Osteoblast (primary cell): ENCODE results near the gene TSSC4. TPM values are rescaled to one million over a fixed set of nuclear protein-coding genes. Genes with fewer than 3 reads are reported as not detected.

ENCODE experiments used
- DNase-seq: peaks from one replicate; pipeline ENCODE4 v3.0.0; 2011; ENCODE audit warnings: low spot score, mixed read lengths; ENCODE audit not compliant: insufficient read length; ENCODE audit errors: missing footprints
- H2AFZ ChIP-seq: 2 replicates; pipeline ENCODE4 v1.6.0; 2011; ENCODE audit warnings: mild to moderate bottlenecking, low read length
- H3K27ac ChIP-seq: 2 replicates; pipeline ENCODE4 v1.5.1; 2011; ENCODE audit warnings: mild to moderate bottlenecking, low read depth, low read length, moderate library complexity
- H3K27me3 ChIP-seq: 2 replicates; pipeline ENCODE4 v1.6.0; 2012; ENCODE audit warnings: mild to moderate bottlenecking, control low read depth, inconsistent platforms, low read length, moderate library complexity; ENCODE audit not compliant: insufficient read depth
- H3K36me3 ChIP-seq: 2 replicates; pipeline ENCODE4 v1.5.1; 2011; ENCODE audit warnings: mild to moderate bottlenecking, low read length, control low read depth, moderate library complexity; ENCODE audit not compliant: insufficient read depth
- H3K4me1 ChIP-seq: 2 replicates; pipeline ENCODE4 v1.5.1; 2011; ENCODE audit warnings: mild to moderate bottlenecking, low read length, control low read depth, moderate library complexity; ENCODE audit not compliant: insufficient read depth
- H3K4me2 ChIP-seq: 2 replicates; pipeline ENCODE4 v1.6.0; 2011; ENCODE audit warnings: mild to moderate bottlenecking, low read length; ENCODE audit not compliant: insufficient read depth
- H3K4me3 ChIP-seq: fragments of 200-600 bp; sonication (generic); 3 replicates; pipeline ENCODE4 v1.5.1; 2012; ENCODE audit warnings: mild to moderate bottlenecking, low read length, inconsistent platforms; ENCODE audit not compliant: insufficient read depth
- H3K79me2 ChIP-seq: 2 replicates; pipeline ENCODE4 v1.6.0; 2012; ENCODE audit warnings: mild to moderate bottlenecking, low read length, control low read depth, inconsistent platforms; ENCODE audit not compliant: insufficient read depth
- H3K9me3 ChIP-seq: 2 replicates; pipeline ENCODE4 v1.5.1; 2011; ENCODE audit warnings: low read depth, low read length, control low read depth
- H4K20me1 ChIP-seq: 2 replicates; pipeline ENCODE4 v1.6.0; 2012; ENCODE audit warnings: mild to moderate bottlenecking, low read length, control low read depth; ENCODE audit not compliant: insufficient read depth
- total RNA-seq: library from RNA; depleted of rRNA; stranded (reverse); fragments of >200 nt; gene quantifications from 2 replicates; pipeline ENCODE4 v1.2.3, GENCODE V29; 2012
- TF ChIP-seq, protein P1 (sequence below): IDR thresholded peaks from 2 replicates; pipeline ENCODE4 v1.5.1; 2011; ENCODE audit warnings: mild to moderate bottlenecking, low read depth, low read length, moderate library complexity; ENCODE audit errors: extremely low read depth

Gene TSSC4
- total RNA-seq, 1 donor: 46.7 TPM

DNA sequence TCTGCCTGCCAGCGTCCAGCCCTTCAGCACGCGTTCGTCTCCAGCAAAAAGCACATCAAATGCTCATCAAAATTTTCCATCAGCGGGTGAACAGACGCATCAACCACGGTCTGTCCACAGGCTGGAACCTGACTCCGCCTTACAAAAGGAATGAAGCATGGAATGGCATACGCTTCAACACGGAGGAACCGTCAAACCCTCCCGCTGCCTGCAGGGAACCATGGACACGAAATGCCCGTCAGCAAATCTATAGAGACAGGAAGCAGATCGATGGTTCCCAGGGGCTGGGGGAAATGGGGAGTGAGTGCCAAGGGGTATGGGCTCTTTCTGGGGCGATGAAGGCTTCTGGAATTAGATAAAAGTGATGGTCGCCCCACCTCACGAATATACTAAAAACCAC, 16.2 kb downstream of the TSSC4 start:
- Histone ChIP-seq H3K4me2 (no peak overlapping the region), H3K36me3 (no peaks in the 10 kb centered on the region), H3K27ac (no peak overlapping the region), H3K9me3 (no peaks in the 10 kb centered on the region), H3K27me3 (no peaks in the 10 kb centered on the region), H3K4me1 (no peaks in the 10 kb centered on the region), H4K20me1 (no peaks in the 10 kb centered on the region), H3K4me3 (no peak overlapping the region), H2AFZ (no peak overlapping the region), H3K79me2 (no peaks in the 10 kb centered on the region)
- DNase-seq: no peak
- TF ChIP-seq, protein P1, sequence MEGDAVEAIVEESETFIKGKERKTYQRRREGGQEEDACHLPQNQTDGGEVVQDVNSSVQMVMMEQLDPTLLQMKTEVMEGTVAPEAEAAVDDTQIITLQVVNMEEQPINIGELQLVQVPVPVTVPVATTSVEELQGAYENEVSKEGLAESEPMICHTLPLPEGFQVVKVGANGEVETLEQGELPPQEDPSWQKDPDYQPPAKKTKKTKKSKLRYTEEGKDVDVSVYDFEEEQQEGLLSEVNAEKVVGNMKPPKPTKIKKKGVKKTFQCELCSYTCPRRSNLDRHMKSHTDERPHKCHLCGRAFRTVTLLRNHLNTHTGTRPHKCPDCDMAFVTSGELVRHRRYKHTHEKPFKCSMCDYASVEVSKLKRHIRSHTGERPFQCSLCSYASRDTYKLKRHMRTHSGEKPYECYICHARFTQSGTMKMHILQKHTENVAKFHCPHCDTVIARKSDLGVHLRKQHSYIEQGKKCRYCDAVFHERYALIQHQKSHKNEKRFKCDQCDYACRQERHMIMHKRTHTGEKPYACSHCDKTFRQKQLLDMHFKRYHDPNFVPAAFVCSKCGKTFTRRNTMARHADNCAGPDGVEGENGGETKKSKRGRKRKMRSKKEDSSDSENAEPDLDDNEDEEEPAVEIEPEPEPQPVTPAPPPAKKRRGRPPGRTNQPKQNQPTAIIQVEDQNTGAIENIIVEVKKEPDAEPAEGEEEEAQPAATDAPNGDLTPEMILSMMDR: no peak

- Histone ChIP-seq H3K4me3 (no peak overlapping the region), H3K79me2 (no peaks in the 10 kb centered on the region), H3K9me3 (no peaks in the 10 kb centered on the region), H3K27me3 (no peaks in the 10 kb centered on the region), H4K20me1 (no peaks in the 10 kb centered on the region), H3K4me2 (no peak overlapping the region), H3K27ac (no peak overlapping the region), H3K4me1 (no peaks in the 10 kb centered on the region), H3K36me3 (no peaks in the 10 kb centered on the region), H2AFZ (no peak overlapping the region)
- DNase-seq: no peak
- TF ChIP-seq, protein P1: no peak
These were observed 17.5 kb downstream of the TSSC4 start for GRCh38 chr11:2417856-2418692.

DNA sequence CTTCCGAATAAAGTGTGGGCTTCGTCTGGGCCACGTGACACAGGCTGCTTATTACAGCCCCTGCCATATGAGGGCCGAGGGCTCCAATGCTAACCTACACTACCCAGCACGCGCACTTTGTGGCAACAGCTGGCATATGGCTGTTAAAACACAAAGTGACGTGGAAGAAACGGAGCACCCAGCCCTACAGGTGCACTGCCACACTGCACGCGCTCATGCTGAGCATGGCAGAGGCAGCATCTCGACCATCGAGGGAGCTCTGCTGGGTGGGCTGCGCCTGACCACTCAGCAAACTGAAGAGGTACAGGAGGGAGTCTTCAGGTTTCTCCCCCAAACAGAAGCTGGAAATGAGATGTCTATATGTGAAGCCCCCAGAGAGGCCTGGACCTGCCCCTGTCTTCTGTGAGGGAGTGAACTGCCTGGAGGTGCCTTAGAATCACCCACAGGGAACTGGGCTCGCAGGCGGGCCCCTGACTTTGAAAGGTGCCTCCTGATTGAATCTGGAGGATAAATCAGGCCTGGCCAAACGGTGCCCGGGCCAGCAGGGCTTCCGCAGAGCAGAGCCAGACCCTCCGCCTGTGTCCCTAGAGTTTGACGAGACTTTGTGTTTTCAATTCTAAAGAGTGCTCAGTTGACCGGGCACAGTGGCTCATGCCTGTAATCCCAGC, 18.3 kb downstream of the TSSC4 start:
- H3K9me3 ChIP-seq: no peaks in the 10 kb centered on the region
- H3K79me2 ChIP-seq: no peaks in the 10 kb centered on the region
- no peaks in the 10 kb centered on the region for H3K36me3 ChIP-seq
- H3K4me3 ChIP-seq: no peak overlapping the region
- H3K27me3 ChIP-seq: no peaks in the 10 kb centered on the region
- H3K4me2 ChIP-seq: no peak overlapping the region
- no peaks in the 10 kb centered on the region for H3K4me1 ChIP-seq
- no peak overlapping the region for H3K27ac ChIP-seq
- H2AFZ ChIP-seq: no peak overlapping the region
- TF ChIP-seq, protein P1: no peak
- H4K20me1 ChIP-seq: no peaks in the 10 kb centered on the region
- DNase-seq: no peak
